Measurements from ENCODE around the gene NCKAP5. TPM values are rescaled to one million over a fixed set of nuclear protein-coding genes. Genes with fewer than 3 reads are reported as not detected.

Gene NCKAP5
- total and polyA plus RNA-seq, 7 experiments from 2014 or later = 0.12 TPM; not detected in 6

GRCh38 chr2:132863961-132864360 is 704.3 kb downstream of the NCKAP5 start:
- Mint-ChIP-seq H3K27me3 (peaks cover 0 to 5% (median 0%) of the 10 kb centered on the region in 5 donors), H3K27ac (no peak overlapping the region), H3K4me3 (no peak overlapping the region), H3K9me3 (peaks cover 0 to 8% (median 2%) of the 10 kb centered on the region in 11 donors), H3K4me1 (no peaks in the 10 kb centered on the region), H3K36me3 (no peaks in the 10 kb centered on the region)
- Histone ChIP-seq H3K36me3 (ENCODE audit: control insufficient read depth in 2 of 3, insufficient read depth in 3 of 3, low read length in 3 of 3) (no peaks in the 10 kb centered on the region), H3K4me1 (ENCODE audit: control insufficient read depth in 2 of 2, insufficient read depth in 2 of 2, low read length in 2 of 2) (no peaks in the 10 kb centered on the region), H3K4me3 (ENCODE audit: low read length) (no peak overlapping the region), H3K27ac (ENCODE audit: low read depth, low read length) (no peak overlapping the region), H3K27me3 (ENCODE audit: control insufficient read depth in 2 of 2, insufficient read depth in 2 of 2, low read length in 2 of 2) (no peaks in the 10 kb centered on the region), H3K9me3 (ENCODE audit: control insufficient read depth in 2 of 3, low read length in 3 of 3) (no peaks in the 10 kb centered on the region)
- CTCF ChIA-PET = no interaction called here
- POLR2A ChIA-PET = no interaction called here
- no peak for DNase-seq
- no peak for ATAC-seq
- intact Hi-C loops (cut with micrococcal nuclease) = no loop called here

- POLR2A ChIA-PET = no interaction called here
- Histone ChIP-seq H3K4me1 (ENCODE audit: control insufficient read depth in 2 of 2, insufficient read depth in 2 of 2, low read length in 2 of 2) (no peaks in the 10 kb centered on the region), H3K27me3 (ENCODE audit: control insufficient read depth in 2 of 2, insufficient read depth in 2 of 2, low read length in 2 of 2) (no peaks in the 10 kb centered on the region), H3K9me3 (ENCODE audit: control insufficient read depth in 2 of 3, low read length in 3 of 3) (no peaks in the 10 kb centered on the region), H3K36me3 (ENCODE audit: control insufficient read depth in 2 of 3, insufficient read depth in 3 of 3, low read length in 3 of 3) (no peaks in the 10 kb centered on the region), H3K27ac (ENCODE audit: low read depth, low read length) (no peak overlapping the region), H3K4me3 (ENCODE audit: low read length) (no peak overlapping the region)
- DNase-seq (no peak), ATAC-seq (no peak)
- Mint-ChIP-seq H3K36me3 (no peaks in the 10 kb centered on the region), H3K27me3 (peaks cover 0 to 5% (median 0%) of the 10 kb centered on the region in 5 donors), H3K4me3 (no peak overlapping the region), H3K9me3 (peaks cover 0 to 8% (median 2%) of the 10 kb centered on the region in 11 donors), H3K27ac (no peak overlapping the region), H3K4me1 (no peaks in the 10 kb centered on the region)
- intact Hi-C loops (cut with micrococcal nuclease) = no loop called here
- CTCF ChIA-PET = no interaction called here
These were observed 708.0 kb downstream of the NCKAP5 start for GRCh38 chr2:132860220-132860619.

DNA sequence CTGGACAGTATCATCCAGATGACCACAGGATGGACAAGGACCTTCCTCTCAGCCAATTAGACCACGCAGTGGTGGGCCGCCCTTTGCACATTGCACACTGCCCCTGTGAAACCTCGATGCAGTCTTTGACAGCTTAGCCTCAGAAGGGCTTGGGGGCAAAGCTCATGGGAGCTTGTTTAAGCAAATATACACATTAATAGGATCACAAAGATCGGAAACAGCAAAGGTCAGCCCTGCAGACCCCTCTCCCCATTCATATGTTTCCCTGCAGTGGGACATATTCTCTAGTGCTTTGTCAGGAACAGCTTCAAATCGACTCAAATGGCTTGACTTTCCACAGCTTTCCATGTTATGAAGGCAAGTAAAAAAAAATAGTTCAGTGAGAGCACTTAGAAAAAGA is 708.7 kb downstream of the NCKAP5 start:
- Mint-ChIP-seq H3K27ac (no peak overlapping the region), H3K27me3 (peaks cover 0 to 5% (median 0%) of the 10 kb centered on the region in 5 donors), H3K4me3 (no peak overlapping the region), H3K36me3 (no peaks in the 10 kb centered on the region), H3K4me1 (no peaks in the 10 kb centered on the region), H3K9me3 (peaks cover 0 to 8% (median 2%) of the 10 kb centered on the region in 11 donors)
- Histone ChIP-seq H3K9me3 (ENCODE audit: control insufficient read depth in 2 of 3, low read length in 3 of 3) (no peaks in the 10 kb centered on the region), H3K27me3 (ENCODE audit: control insufficient read depth in 2 of 2, insufficient read depth in 2 of 2, low read length in 2 of 2) (no peaks in the 10 kb centered on the region), H3K27ac (ENCODE audit: low read depth, low read length) (no peak overlapping the region), H3K4me1 (ENCODE audit: control insufficient read depth in 2 of 2, insufficient read depth in 2 of 2, low read length in 2 of 2) (no peaks in the 10 kb centered on the region), H3K4me3 (ENCODE audit: low read length) (no peak overlapping the region), H3K36me3 (ENCODE audit: control insufficient read depth in 2 of 3, insufficient read depth in 3 of 3, low read length in 3 of 3) (no peaks in the 10 kb centered on the region)
- ATAC-seq (no peak), DNase-seq (no peak)
- ChIA-PET CTCF (no interaction called here), POLR2A (no interaction called here)
- intact Hi-C loops (cut with micrococcal nuclease) = no loop called here

DNA sequence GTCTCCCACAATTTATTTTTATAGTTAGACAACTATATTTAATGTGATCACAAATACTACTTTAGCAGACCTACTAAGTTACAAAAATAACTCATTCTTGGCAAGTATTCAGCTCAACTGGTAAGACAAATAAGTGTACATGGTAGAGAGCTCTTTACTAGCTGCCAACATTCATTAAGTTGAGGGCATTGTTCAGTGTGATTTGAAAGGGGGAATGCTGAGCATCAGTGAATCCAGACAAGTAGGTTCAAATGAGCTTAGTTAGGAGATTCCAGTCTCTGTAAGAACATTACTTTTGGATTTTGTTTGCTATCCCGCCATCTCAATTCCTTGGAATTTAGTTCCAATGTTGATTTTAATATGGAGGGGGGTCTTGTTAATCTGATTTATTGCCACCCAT is 710.9 kb downstream of the NCKAP5 start:
- no peaks in the 10 kb centered on the region for H3K4me1 ChIP-seq (ENCODE audit: control insufficient read depth in 2 of 2, insufficient read depth in 2 of 2, low read length in 2 of 2)
- Mint-ChIP-seq H3K4me1 (no peaks in the 10 kb centered on the region), H3K27me3 (no peaks in the 10 kb centered on the region), H3K27ac (no peak overlapping the region), H3K4me3 (no peak overlapping the region), H3K9me3 (peaks cover 0 to 8% (median 2%) of the 10 kb centered on the region in 11 donors), H3K36me3 (no peaks in the 10 kb centered on the region)
- H3K4me3 ChIP-seq (ENCODE audit: low read length) = no peak overlapping the region
- no peaks in the 10 kb centered on the region for H3K27me3 ChIP-seq (ENCODE audit: control insufficient read depth in 2 of 2, insufficient read depth in 2 of 2, low read length in 2 of 2)
- CTCF ChIA-PET = no interaction called here
- no peak overlapping the region for H3K27ac ChIP-seq (ENCODE audit: low read depth, low read length)
- POLR2A ChIA-PET = no interaction called here
- no peaks in the 10 kb centered on the region for H3K36me3 ChIP-seq (ENCODE audit: control insufficient read depth in 2 of 3, insufficient read depth in 3 of 3, low read length in 3 of 3)
- intact Hi-C loops (cut with micrococcal nuclease) = no loop called here
- DNase-seq = no peak
- H3K9me3 ChIP-seq (ENCODE audit: control insufficient read depth in 2 of 3, low read length in 3 of 3) = no peaks in the 10 kb centered on the region
- no peak for ATAC-seq

GRCh38 chr2:132850688-132851087 is 717.6 kb downstream of the NCKAP5 start:
- Histone ChIP-seq H3K4me1 (ENCODE audit: control insufficient read depth in 2 of 2, insufficient read depth in 2 of 2, low read length in 2 of 2) (no peaks in the 10 kb centered on the region), H3K9me3 (ENCODE audit: control insufficient read depth in 2 of 3, low read length in 3 of 3) (no peaks in the 10 kb centered on the region), H3K27ac (ENCODE audit: low read depth, low read length) (no peak overlapping the region), H3K36me3 (ENCODE audit: control insufficient read depth in 2 of 3, insufficient read depth in 3 of 3, low read length in 3 of 3) (no peaks in the 10 kb centered on the region), H3K27me3 (ENCODE audit: control insufficient read depth in 2 of 2, insufficient read depth in 2 of 2, low read length in 2 of 2) (no peaks in the 10 kb centered on the region), H3K4me3 (ENCODE audit: low read length) (no peak overlapping the region)
- Mint-ChIP-seq H3K36me3 (no peaks in the 10 kb centered on the region), H3K4me3 (no peak overlapping the region), H3K27me3 (no peaks in the 10 kb centered on the region), H3K9me3 (peaks cover 0 to 3% (median 0%) of the 10 kb centered on the region in 11 donors), H3K27ac (no peak overlapping the region), H3K4me1 (no peaks in the 10 kb centered on the region)
- intact Hi-C loops (cut with micrococcal nuclease) = no loop called here
- CTCF ChIA-PET = no interaction called here
- ATAC-seq = no peak
- DNase-seq = no peak
- POLR2A ChIA-PET = no interaction called here

GRCh38 chr2:132849118-132849517 is 719.1 kb downstream of the NCKAP5 start:
- POLR2A ChIA-PET = no interaction called here
- no peaks in the 10 kb centered on the region for H3K4me1 Mint-ChIP-seq

DNA sequence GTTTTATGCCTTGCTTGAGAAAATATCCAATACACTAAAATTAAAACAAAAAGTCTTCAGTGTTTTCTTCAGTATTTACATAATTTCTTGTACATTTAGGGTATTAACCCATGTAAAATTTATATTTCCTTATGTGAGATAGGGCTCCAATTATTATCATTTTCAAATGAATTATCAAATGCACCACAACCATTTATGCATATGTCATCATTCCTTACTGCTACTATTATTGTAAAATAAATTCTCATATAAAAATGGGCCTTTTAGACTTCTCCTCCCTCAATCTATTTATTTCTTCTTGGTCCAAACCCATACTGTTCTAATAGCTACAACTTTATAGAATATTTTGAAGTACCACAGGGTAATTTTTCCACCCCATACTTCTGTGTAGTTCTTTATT is 722.9 kb downstream of the NCKAP5 start:
- Mint-ChIP-seq H3K9me3 (peaks cover 0 to 3% (median 0%) of the 10 kb centered on the region in 11 donors), H3K27ac (no peak overlapping the region), H3K4me1 (no peaks in the 10 kb centered on the region), H3K4me3 (no peak overlapping the region), H3K36me3 (no peaks in the 10 kb centered on the region), H3K27me3 (no peaks in the 10 kb centered on the region)
- ChIA-PET CTCF (no interaction called here), POLR2A (no interaction called here)
- no peak overlapping the region for H3K27ac ChIP-seq (ENCODE audit: low read depth, low read length)
- no peaks in the 10 kb centered on the region for H3K9me3 ChIP-seq (ENCODE audit: control insufficient read depth in 2 of 3, low read length in 3 of 3)
- H3K36me3 ChIP-seq (ENCODE audit: control insufficient read depth in 2 of 3, insufficient read depth in 3 of 3, low read length in 3 of 3) = no peaks in the 10 kb centered on the region
- intact Hi-C loops (cut with micrococcal nuclease) = no loop called here
- H3K27me3 ChIP-seq (ENCODE audit: control insufficient read depth in 2 of 2, insufficient read depth in 2 of 2, low read length in 2 of 2) = no peaks in the 10 kb centered on the region
- no peak for ATAC-seq
- no peak for DNase-seq
- no peaks in the 10 kb centered on the region for H3K4me1 ChIP-seq (ENCODE audit: control insufficient read depth in 2 of 2, insufficient read depth in 2 of 2, low read length in 2 of 2)
- H3K4me3 ChIP-seq (ENCODE audit: low read length) = no peak overlapping the region

More at GRCh38 chr2:132849118-132849517, 719.1 kb downstream of the NCKAP5 start:
- intact Hi-C loops (cut with micrococcal nuclease) = no loop called here
- no peaks in the 10 kb centered on the region for H3K27me3 ChIP-seq (ENCODE audit: control insufficient read depth in 2 of 2, insufficient read depth in 2 of 2, low read length in 2 of 2)
- Mint-ChIP-seq H3K4me3 (no peak overlapping the region), H3K27me3 (no peaks in the 10 kb centered on the region), H3K27ac (no peak overlapping the region), H3K9me3 (peaks cover 0 to 3% (median 0%) of the 10 kb centered on the region in 11 donors), H3K36me3 (no peaks in the 10 kb centered on the region)
- CTCF ChIA-PET = no interaction called here
- ATAC-seq (no peak), DNase-seq (no peak)
- no peaks in the 10 kb centered on the region for H3K36me3 ChIP-seq (ENCODE audit: control insufficient read depth in 2 of 3, insufficient read depth in 3 of 3, low read length in 3 of 3)
- H3K4me1 ChIP-seq (ENCODE audit: control insufficient read depth in 2 of 2, insufficient read depth in 2 of 2, low read length in 2 of 2) = no peaks in the 10 kb centered on the region
- no peaks in the 10 kb centered on the region for H3K9me3 ChIP-seq (ENCODE audit: control insufficient read depth in 2 of 3, low read length in 3 of 3)
- H3K27ac ChIP-seq (ENCODE audit: low read depth, low read length) = no peak overlapping the region
- no peak overlapping the region for H3K4me3 ChIP-seq (ENCODE audit: low read length)

Data from naive thymus-derived CD4-positive, alpha-beta T cell (primary cell).